ENCODE data around the gene GPS1.
A peak's percentile ranks its signal among the peaks of the same experiment; 100 is the strongest.

Gene GPS1

GRCh38 chr17:82031885-82032627, 19.6 kb upstream of the GPS1 start:
- peaks cover 24% of the 10 kb centered on the region for H3K36me3 ChIP-seq (ENCODE audit: control insufficient read depth, low read length)
- peaks cover 9% of the 10 kb centered on the region for H3F3A ChIP-seq (ENCODE audit: control insufficient read depth, insufficient read depth)
- no peak overlapping the region for H3K27ac ChIP-seq (ENCODE audit: low read depth, low read length)
- H4K20me1 ChIP-seq (ENCODE audit: control insufficient read depth, insufficient read depth, low read depth, low read length), result peaks cover 5% of the 10 kb centered on the region
- H3K27me3 ChIP-seq (ENCODE audit: control insufficient read depth, low read length), result no peaks in the 10 kb centered on the region
- H3K4me1 ChIP-seq (ENCODE audit: control insufficient read depth, low read length), result peaks cover 27% of the 10 kb centered on the region
- TF ChIP-seq CTCF (IDR thresholded peaks at IDR 0.05; ENCODE audit: low read depth, low read length, poor library complexity, severe bottlenecking) (no peak), EZH2phosphoT487 (IDR thresholded peaks at IDR 0.05; ENCODE audit: borderline replicate concordance, low read length) (no peak)
- H3K79me2 ChIP-seq (ENCODE audit: control insufficient read depth, low read length), result peaks cover 12% of the 10 kb centered on the region
- H3K9me2 ChIP-seq (replicated peaks; ENCODE audit: control insufficient read depth, low read length), result no peaks in the 10 kb centered on the region
- peak overlapping the region; percentile 46; the same call in 1 of the 2 replicates for H3K4me2 ChIP-seq (ENCODE audit: low read length)
- no peaks in the 10 kb centered on the region for H3K9me3 ChIP-seq (ENCODE audit: control insufficient read depth, insufficient read depth, low read length)
- peak overlapping the region; percentile 20; the same call in 1 of the 2 replicates for H3K4me3 ChIP-seq (ENCODE audit: low read length)

- no peak overlapping the region for H3K4me2 ChIP-seq (ENCODE audit: low read length)
- H3F3A ChIP-seq (ENCODE audit: control insufficient read depth, insufficient read depth), result peaks cover 9% of the 10 kb centered on the region
- H3K27ac ChIP-seq (ENCODE audit: low read depth, low read length), result no peak overlapping the region
- peaks cover 5% of the 10 kb centered on the region for H4K20me1 ChIP-seq (ENCODE audit: control insufficient read depth, insufficient read depth, low read depth, low read length)
- peaks cover 21% of the 10 kb centered on the region for H3K36me3 ChIP-seq (ENCODE audit: control insufficient read depth, low read length)
- H3K4me3 ChIP-seq (ENCODE audit: low read length), result no peak overlapping the region
- H3K79me2 ChIP-seq (ENCODE audit: control insufficient read depth, low read length), result peaks cover 12% of the 10 kb centered on the region
- no peaks in the 10 kb centered on the region for H3K27me3 ChIP-seq (ENCODE audit: control insufficient read depth, low read length)
- no peaks in the 10 kb centered on the region for H3K9me2 ChIP-seq (replicated peaks; ENCODE audit: control insufficient read depth, low read length)
- peaks cover 33% of the 10 kb centered on the region for H3K4me1 ChIP-seq (ENCODE audit: control insufficient read depth, low read length)
- H3K9me3 ChIP-seq (ENCODE audit: control insufficient read depth, insufficient read depth, low read length), result no peaks in the 10 kb centered on the region
- TF ChIP-seq CTCF (IDR thresholded peaks at IDR 0.05; ENCODE audit: low read depth, low read length, poor library complexity, severe bottlenecking) (no peak), EZH2phosphoT487 (IDR thresholded peaks at IDR 0.05; ENCODE audit: borderline replicate concordance, low read length) (no peak)
These were observed 18.2 kb upstream of the GPS1 start for GRCh38 chr17:82033359-82034085.

GRCh38 chr17:82034371-82035011, 17.2 kb upstream of the GPS1 start:
- Histone ChIP-seq H3K27ac (ENCODE audit: low read depth, low read length) (no peak overlapping the region), H3F3A (ENCODE audit: control insufficient read depth, insufficient read depth) (peaks cover 9% of the 10 kb centered on the region), H3K36me3 (ENCODE audit: control insufficient read depth, low read length) (peaks cover 21% of the 10 kb centered on the region), H3K79me2 (ENCODE audit: control insufficient read depth, low read length) (peaks cover 12% of the 10 kb centered on the region), H4K20me1 (ENCODE audit: control insufficient read depth, insufficient read depth, low read depth, low read length) (peaks cover 5% of the 10 kb centered on the region), H3K9me2 (replicated peaks; ENCODE audit: control insufficient read depth, low read length) (no peaks in the 10 kb centered on the region), H3K27me3 (ENCODE audit: control insufficient read depth, low read length) (no peaks in the 10 kb centered on the region), H3K4me3 (ENCODE audit: low read length) (no peak overlapping the region), H3K4me1 (ENCODE audit: control insufficient read depth, low read length) (peaks cover 39% of the 10 kb centered on the region), H3K4me2 (ENCODE audit: low read length) (no peak overlapping the region), H3K9me3 (ENCODE audit: control insufficient read depth, insufficient read depth, low read length) (no peaks in the 10 kb centered on the region)
- TF ChIP-seq EZH2phosphoT487 (IDR thresholded peaks at IDR 0.05; ENCODE audit: borderline replicate concordance, low read length) (no peak), CTCF (IDR thresholded peaks at IDR 0.05; ENCODE audit: low read depth, low read length, poor library complexity, severe bottlenecking) (no peak)

All from DOHH2 (cell line).